IPS DF 19.7 (cell line): ENCODE results near the gene ZFHX3.

Source experiments
- DNase-seq: peaks from one replicate; pipeline ENCODE4 v3.0.0-alpha.2; 2013; ENCODE audit warnings: low read depth, low spot score

ZFHX3 gene

GRCh38 chr16:72956124-72957064 lies 91.5 kb downstream of the ZFHX3 start:
- no peak for DNase-seq

DNA sequence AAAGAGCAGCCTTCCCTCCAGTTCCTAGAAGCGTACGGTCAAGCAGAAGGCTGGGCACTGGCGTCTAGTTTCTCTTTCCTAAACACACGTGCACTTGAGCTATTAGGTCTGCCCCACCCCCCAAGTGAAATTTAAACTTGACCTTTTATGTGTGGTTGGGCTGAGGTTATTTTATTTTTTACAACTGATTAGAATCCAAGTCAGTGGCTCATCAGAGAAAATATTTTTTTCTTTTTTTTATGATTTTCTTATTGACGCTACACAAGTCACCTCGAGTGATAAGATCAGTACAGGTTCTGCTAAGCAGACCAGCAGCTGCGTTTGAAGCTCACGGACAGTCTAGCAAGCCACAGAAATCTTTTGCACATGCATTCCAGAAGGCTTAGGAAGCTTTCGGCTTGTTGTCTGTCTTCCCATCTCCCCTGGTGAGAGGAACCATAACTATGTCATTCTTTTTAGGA lies 95.1 kb downstream of the ZFHX3 start:
- no peak for DNase-seq

DNA sequence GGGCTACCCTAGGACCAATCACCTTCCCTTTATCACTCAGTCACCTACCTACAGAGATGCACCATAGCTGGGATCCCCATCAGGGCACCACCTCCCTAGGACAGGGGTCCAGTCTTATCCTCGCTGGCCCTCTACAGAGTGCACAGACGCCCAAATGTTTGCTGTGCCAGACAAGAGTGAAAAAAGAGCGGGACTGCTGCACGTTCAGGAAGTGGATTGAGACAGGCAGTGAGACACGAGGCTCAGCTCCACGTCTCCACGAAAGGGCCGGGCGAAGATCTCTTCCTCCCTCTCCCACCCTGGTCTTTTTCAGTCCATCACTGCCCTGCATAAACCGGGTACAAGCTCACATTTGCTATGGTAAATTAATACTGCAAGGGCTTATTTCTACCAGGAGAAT lies 95.5 kb downstream of the ZFHX3 start:
- DNase-seq = no peak

- no peak for DNase-seq
Observed at GRCh38 chr16:72951916-72952315, 96.0 kb downstream of the ZFHX3 start.

GRCh38 chr16:72950669-72951068 lies 97.3 kb downstream of the ZFHX3 start:
- no peak for DNase-seq

DNA sequence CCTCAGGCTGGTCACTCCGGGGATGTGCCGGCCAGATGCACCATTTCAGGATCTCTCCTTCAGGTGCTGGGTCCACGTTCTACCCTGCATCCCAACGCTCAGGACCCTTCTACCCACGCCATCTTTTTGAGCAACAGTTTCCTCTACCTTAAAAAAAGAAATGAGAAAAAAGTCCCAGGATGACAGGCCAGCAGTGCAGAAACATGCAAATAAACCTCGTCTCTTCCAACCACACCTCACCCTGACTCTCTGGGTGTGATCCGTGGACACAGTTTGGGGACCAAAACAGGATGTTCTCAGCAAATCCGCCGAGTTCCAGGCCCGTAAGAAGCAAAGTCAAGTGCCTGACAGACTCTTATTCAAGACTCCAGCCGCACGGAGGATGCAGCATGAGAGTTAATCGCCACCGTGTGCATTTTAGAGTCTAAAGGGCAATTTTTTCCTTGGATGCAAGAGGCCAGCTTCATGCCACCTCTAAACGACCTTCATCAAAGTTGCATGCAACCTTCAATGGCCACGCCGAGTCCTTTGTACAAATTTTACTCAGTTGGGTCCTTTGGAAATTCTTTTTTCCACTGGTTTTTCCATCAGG lies 99.6 kb downstream of the ZFHX3 start:
- no peak for DNase-seq

DNA sequence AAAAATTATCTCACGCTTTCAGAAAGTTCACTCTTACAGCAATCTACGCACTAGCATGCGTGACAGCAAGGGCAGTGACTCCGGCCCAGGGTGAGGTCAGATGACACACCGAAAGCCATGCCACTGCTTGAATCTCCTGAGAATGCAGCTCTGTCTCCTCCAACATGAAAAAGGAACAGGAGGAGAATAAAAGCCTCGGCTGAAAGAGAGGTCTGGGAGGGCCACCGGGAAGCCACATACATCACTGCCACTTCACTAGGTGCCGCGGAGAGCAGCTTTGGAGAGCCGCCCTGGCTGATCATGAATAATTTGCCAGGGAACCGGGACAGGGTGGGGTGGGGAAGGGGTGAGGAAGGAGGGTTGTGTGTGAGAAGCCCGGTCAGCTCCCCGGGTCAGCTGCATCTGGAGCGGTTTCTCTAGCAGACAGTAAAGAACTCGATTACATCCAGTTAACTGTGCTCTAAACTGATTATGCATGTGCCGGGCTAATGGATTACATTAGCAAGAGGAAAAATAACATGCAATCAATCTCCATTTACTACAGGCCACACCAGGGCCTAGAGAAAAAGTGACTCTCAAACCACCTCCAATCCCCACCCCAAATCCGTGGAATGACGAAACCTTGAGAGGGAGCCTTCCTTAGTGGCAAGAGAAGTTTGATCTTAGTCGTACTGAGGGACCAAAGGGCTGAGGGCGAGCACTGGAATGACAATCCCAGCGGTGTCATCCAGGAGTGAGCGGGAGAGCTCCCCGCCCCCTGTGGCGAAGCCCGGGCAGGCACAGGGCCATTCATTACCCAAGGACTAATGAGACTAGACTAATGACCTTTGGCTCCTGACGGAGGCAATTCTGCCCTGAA lies 100.3 kb downstream of the ZFHX3 start:
- DNase-seq = no peak

DNA sequence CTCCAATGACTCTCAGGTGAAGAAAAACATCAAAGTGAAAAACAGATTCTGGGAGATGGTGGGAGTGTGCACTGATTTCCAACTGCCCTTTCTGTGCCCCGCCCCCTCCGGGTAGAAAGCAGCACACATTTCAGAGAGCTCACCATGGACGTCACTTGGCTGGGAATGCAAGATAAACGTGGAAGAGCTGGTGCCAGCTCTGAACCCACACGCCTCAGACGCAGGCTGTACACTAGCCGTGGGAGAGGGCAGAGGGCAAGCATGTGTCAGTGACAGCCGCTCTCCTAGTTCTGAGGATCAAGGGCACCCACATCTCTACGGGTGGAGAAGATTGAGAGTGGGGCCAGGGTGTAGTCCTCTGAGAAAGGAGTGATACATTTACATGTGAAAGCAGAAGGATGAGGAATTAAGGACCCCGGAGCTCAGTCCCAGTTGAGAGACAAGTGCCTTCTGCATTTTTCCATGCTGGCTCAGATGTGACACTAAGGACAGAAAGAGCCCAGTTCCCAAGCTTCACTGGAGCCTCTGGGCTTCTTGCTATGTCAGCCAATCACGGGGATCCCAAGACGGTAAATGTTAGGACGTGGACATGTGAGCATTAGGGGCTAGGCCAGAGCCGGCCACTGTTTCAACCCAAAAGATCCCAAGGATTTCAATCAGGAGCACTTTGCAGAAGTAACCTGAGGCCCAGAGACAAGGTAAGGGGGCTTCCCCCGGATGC lies 101.3 kb downstream of the ZFHX3 start:
- no peak for DNase-seq

DNA sequence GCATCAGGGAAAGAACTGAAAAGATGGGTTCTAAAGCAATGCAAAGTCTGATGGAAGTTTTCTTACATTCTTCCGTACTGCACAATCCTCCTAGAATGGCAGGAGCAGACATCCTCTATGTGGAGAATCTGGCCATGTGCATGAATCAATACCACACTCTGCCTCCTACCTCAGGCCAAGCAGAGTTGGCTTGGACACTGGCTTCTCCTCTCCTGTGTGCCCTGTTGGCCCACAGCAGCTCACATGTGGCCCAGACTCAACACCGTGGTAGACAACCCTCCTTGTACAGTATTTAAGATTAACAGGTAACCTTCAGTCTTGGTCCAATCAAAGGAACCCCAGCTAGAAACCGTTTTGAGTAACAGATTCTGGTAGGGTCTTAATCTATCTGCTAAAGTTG lies 101.9 kb downstream of the ZFHX3 start:
- no peak for DNase-seq

DNA sequence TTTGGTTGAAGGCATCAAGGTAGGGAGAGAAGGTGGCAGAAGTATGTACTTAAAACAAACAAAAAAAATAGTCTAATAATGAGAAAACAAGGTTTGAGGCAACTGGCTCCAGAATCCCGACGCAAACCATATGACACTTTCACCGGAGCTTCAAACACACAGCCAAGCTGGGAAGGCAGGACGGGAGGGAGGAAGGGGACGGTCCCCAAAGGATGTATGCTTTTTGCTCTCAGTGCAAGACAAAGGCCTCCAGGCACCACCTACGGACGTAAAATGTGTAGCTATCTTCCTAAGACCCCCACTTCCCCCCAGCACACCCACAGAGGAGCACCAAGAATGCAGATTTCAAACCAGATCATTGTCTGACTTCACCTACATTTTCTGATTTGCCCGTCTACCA lies 102.3 kb downstream of the ZFHX3 start:
- DNase-seq = no peak

DNA sequence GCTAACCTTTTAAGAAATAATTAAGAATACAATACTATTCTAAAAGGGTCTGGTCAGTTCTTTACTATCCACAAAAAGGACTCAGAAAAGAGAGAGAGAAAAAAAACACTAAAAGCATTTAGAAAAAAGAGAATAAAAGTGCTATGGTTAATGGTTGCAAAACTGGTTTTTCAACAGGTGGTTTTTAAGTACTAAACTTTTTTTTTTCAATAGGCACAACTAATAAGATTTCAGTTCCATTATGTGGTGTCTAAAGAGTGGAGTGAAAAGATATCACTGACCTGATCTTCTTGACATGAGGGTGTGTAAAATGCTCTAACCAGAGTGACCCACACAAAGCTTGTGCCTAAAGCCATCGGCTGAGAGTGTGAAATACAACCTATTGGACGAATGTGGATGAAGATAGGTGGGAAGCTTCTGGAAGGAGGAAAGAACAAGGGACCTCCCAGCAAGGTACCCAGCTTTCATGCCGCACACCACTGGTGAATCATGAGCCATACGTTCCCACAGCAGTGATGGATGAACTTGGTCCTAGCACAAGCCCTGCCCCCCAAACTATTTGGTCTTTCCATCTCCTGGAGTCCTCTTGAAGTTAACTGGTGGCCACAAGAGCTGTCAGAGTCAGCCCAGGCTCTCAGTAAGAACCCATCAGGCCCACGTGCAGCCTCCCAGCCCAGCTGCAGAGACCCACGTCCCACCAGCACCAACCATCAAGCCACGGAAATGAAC lies 103.0 kb downstream of the ZFHX3 start:
- no peak for DNase-seq

DNA sequence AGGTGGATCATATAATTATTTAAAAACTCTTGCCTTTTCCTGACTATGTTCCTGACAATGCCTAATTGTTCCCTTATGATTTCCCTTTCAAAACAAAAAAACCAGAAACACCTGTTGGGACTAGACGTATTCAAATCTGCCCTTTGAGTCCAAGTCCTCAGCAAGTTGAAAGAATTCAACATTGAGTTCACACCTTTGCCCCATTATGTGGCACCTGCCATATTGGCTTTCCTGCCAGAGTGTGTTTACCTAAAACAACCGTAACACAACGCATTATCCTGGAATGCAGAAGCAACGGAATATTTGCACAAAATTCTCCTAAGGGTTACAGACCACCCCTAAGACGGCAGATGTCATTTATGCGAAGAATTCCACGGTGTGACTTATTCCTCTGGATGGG lies 105.9 kb downstream of the ZFHX3 start:
- no peak for DNase-seq

DNA sequence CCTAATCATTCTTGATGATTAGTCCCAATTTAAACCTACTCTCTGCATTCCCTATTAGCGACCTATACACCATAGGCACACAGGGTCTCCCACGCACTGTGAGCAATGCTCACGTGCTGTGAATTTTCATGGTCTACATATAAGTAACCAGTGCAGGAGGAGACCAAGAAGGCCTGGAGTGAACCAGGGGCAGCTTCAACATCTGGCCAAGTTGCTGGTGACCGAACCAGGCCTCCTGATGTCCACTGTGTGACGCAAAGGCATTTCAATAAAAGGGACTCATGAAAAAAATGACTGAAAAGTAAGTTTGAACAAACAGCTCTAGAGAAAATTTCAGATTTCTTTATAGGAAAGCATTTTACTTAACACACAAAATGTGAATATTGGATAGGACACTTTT lies 107.0 kb downstream of the ZFHX3 start:
- DNase-seq = no peak

DNA sequence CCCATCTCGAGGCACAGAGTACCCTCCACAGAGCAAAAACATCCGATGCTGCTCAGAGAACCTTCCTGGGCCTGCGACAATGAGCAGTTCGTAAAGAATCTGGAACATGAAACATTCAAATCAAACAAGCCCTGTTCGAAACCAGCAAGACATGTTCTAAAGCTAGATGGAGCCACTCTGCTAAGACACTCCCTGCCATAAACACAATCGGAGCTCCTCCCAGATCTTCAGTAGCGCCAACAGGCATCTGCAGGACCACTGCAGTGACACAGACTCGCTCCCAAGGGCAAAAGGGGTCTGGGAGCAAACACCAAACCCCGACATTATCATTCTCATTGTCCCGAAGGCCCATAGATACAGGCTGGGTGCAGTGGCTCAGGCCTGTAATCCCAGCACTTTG lies 108.7 kb downstream of the ZFHX3 start:
- no peak for DNase-seq

DNA sequence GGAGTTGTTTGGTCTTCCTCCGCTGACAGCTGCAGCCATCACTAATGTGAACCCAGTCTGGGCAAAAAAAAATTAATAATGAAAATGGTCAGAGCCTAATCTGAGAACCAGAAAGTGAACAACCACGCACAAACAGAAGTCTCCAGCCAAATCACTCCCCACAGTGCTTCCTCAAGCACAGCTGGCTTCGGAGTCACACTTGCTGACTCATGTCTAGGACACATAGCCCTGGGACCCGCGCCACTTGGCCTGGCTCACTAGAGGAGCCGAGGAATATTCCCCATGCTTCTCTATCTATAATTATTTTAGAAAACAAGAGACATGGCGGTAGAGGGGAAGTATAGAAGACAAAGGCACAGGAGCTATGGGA lies 109.1 kb downstream of the ZFHX3 start:
- DNase-seq = no peak

DNA sequence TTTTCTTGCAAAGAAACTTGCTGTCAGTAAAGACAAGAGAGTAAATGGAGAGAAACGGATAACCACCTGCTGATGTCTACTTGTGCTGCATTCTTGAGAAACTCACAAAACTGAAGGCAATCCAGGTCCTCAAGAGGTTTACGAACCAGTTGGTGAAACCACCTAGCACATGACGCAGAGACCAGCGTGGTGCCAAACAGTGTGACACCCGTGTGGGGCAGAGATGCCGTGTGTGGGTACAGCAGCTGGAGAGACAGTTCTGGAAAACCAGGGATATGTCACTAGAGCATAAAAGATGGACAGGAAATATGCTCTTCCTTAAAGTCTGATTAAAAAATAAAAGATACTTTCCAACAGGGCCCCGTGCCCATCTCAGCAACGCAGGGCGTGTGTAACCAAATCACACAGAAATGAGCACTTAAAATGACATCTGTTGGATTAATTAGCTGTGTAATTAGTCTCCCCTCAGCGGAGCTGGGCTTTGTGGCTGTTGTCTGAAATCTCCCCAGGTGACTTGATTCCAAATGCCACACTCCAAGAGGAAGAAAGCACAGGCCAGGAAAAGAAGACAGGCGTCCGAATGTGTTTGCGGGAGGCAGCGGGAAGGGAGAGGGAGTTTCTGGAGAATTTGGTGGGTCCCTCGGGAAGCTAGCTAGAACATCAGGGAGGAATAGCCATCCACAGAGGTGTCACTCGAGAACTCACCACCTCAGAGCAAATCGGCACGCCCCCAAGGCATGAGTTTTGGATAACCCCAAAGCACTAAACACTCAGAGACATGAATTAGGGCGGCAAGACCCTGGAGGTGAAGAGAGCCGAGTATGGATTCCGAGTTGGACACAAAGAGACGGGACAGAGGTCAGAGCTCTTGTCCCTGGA lies 109.8 kb downstream of the ZFHX3 start:
- DNase-seq = no peak

DNA sequence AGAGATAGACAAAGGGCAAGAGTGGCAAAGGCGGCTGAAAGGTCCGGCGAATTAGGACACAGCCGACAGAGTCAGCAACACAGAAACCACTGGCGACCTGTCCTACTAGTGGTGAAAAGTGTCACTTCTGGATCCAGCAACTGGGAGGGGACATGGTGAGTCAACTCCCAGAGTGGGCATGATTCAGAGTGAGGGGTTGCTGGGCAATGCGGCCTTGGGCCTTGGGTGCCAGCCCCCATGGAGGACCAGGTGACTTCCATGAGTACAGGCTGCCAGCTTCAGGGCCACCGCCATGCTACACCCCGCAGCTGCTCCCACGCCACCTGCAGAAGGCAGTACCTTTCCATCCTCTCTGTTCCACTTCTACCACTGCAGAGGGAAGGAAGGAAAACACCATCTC lies 110.6 kb downstream of the ZFHX3 start:
- no peak for DNase-seq

DNA sequence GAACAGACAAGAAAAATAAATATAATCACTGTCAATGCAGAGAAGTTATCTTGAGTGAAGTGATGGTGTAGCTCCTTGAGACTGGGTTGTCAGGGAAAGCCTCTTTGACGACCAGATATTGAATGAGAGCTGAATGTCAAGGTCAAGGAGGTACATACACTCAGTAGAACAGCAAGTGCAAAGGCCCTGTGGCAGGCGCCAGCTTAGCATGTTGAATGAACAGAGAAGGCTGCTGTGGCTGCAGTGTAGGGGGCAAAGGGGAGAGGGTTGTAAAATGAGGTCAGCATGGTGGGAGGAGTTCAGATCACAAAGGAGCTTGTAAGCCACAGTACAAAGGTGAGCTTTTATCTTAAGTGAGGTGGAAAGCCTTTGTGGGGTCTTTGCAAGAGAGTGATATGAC lies 111.5 kb downstream of the ZFHX3 start:
- DNase-seq = no peak

DNA sequence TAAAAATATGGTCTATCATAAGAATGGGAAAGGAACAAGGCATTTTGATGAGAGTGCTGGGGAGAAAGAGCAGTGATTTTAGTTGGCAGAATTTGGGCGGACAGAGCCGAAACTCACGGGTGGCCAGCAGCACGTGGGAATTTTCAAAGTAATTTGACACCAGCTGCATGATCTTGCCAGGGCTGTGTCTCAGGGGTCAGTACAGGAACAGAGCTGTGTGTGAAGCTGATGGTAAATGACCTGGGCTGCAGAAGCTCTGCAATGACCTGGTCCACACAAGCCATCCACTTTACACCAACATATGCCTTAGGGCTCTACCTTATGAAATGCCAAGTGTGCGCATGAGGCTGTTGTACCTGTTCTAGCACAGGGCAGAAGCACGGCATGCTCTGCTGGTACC lies 112.0 kb downstream of the ZFHX3 start:
- no peak for DNase-seq
